Testis (tissue), 2 donors: Measurements from ENCODE around the gene SSBP2.

Experiments
- POLR2A ChIP-seq: fragments of 450-650 bp; IDR thresholded peaks from one replicate; pipeline ENCODE4 v1.6.1; 2017; ENCODE audit warnings: antibody characterized with exemption, mild to moderate bottlenecking, moderate library complexity
- TF ChIP-seq, protein P1 (sequence below), 3 experiments: fragments of 450-650 bp in 2 of 3; fragments of 200-600 bp in 1 of 3; sonication (generic) in 1 of 3; IDR thresholded peaks; one replicate each; pipeline ENCODE4 v1.5.1; 2016 to 2019; ENCODE audit warnings: antibody characterized with exemption in 3 of 3, mild to moderate bottlenecking in 2 of 3, moderate library complexity in 1 of 3

GRCh38 chr5:81786991-81787390, 36.1 kb upstream of the SSBP2 start:
- TF ChIP-seq, protein P1, sequence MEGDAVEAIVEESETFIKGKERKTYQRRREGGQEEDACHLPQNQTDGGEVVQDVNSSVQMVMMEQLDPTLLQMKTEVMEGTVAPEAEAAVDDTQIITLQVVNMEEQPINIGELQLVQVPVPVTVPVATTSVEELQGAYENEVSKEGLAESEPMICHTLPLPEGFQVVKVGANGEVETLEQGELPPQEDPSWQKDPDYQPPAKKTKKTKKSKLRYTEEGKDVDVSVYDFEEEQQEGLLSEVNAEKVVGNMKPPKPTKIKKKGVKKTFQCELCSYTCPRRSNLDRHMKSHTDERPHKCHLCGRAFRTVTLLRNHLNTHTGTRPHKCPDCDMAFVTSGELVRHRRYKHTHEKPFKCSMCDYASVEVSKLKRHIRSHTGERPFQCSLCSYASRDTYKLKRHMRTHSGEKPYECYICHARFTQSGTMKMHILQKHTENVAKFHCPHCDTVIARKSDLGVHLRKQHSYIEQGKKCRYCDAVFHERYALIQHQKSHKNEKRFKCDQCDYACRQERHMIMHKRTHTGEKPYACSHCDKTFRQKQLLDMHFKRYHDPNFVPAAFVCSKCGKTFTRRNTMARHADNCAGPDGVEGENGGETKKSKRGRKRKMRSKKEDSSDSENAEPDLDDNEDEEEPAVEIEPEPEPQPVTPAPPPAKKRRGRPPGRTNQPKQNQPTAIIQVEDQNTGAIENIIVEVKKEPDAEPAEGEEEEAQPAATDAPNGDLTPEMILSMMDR (IDR thresholded peaks at IDR 0.05), result no peak
- no peak for TF ChIP-seq POLR2A
